Liver (tissue), 9 donors: ENCODE data around the gene DSCAM. TPM values are rescaled to one million over a fixed set of nuclear protein-coding genes. Genes with fewer than 3 reads are reported as not detected.

Experiments used
- DNase-seq: peaks from one replicate; pipeline ENCODE4 v3.0.0-alpha.2; 2017; ENCODE audit warnings: low spot score
- H3K27ac ChIP-seq, 2 donors: one replicate each; pipeline ENCODE4 v1.7.0; 2013; ENCODE audit warnings: inconsistent platforms in 2 of 2, low read length in 2 of 2, control low read depth in 1 of 2, low read depth in 1 of 2, mild to moderate bottlenecking in 1 of 2
- H3K27me3 ChIP-seq, 4 donors: one replicate each; pipeline versions ENCODE4 v1.6.1 to v1.7.0; 2013; ENCODE audit warnings: low read length in 3 of 4, inconsistent platforms in 1 of 4, mild to moderate bottlenecking in 1 of 4, moderate library complexity in 1 of 4; ENCODE audit not compliant: control insufficient read depth in 4 of 4, insufficient read depth in 4 of 4
- H3K36me3 ChIP-seq, 4 donors: one replicate each; pipeline versions ENCODE4 v1.6.1 to v1.7.0; 2013; ENCODE audit warnings: low read length in 3 of 4, mild to moderate bottlenecking in 3 of 4, low read depth in 1 of 4, moderate library complexity in 1 of 4; ENCODE audit not compliant: control insufficient read depth in 4 of 4, insufficient read depth in 3 of 4
- H3K4me1 ChIP-seq, 4 donors: one replicate each; pipeline versions ENCODE4 v1.6.1 to v1.7.0; 2013; ENCODE audit warnings: low read length in 3 of 4, mild to moderate bottlenecking in 3 of 4, moderate library complexity in 1 of 4; ENCODE audit not compliant: control insufficient read depth in 4 of 4, insufficient read depth in 4 of 4
- H3K4me3 ChIP-seq, 3 donors: one replicate each; pipeline versions ENCODE4 v1.6.1 to v1.7.0; 2013; ENCODE audit warnings: low read length in 3 of 3, control low read depth in 1 of 3, low read depth in 1 of 3, mild to moderate bottlenecking in 1 of 3
- H3K9ac ChIP-seq, 2 donors: one replicate each; pipeline ENCODE4 v1.7.0; 2013; ENCODE audit warnings: low read length in 2 of 2, mild to moderate bottlenecking in 2 of 2, moderate library complexity in 2 of 2, control low read depth in 1 of 2, low read depth in 1 of 2
- H3K9me3 ChIP-seq, 4 donors: one replicate each; pipeline versions ENCODE4 v1.6.1 to v1.7.0; 2013; ENCODE audit warnings: low read length in 3 of 4; ENCODE audit not compliant: control insufficient read depth in 4 of 4
- EGR1 ChIP-seq, 2 donors: IDR thresholded peaks; 2 replicates each; pipeline ENCODE4 v1.6.1; 2016 to 2018; ENCODE audit warnings: antibody characterized with exemption in 2 of 2, low read depth in 2 of 2
- FOXA1 ChIP-seq: IDR thresholded peaks from 2 replicates; pipeline ENCODE4 v1.6.1; 2016; ENCODE audit warnings: antibody characterized with exemption
- FOXA2 ChIP-seq: IDR thresholded peaks from 2 replicates; pipeline ENCODE4 v1.6.1; 2016; ENCODE audit warnings: antibody characterized with exemption
- GABPA ChIP-seq, 2 donors: IDR thresholded peaks in 1 of 2; conservative IDR thresholded peaks in 1 of 2; 2 replicates each; pipeline ENCODE4 v1.6.1; 2016; ENCODE audit warnings: antibody characterized with exemption in 2 of 2, mild to moderate bottlenecking in 1 of 2, moderate library complexity in 1 of 2
- HNF4A ChIP-seq, 2 donors: conservative IDR thresholded peaks; 2 replicates each; pipeline ENCODE4 v1.6.1; 2016; ENCODE audit warnings: antibody characterized with exemption in 2 of 2, mild to moderate bottlenecking in 2 of 2
- HNF4G ChIP-seq: IDR thresholded peaks from 2 replicates; pipeline ENCODE4 v1.6.1; 2016; ENCODE audit warnings: antibody characterized with exemption
- JUND ChIP-seq, 2 donors: IDR thresholded peaks; 2 replicates each; pipeline ENCODE4 v1.6.1; 2016; ENCODE audit warnings: antibody characterized with exemption in 2 of 2
- NR2F2 ChIP-seq: IDR thresholded peaks from 2 replicates; pipeline ENCODE4 v1.6.1; 2016; ENCODE audit warnings: antibody characterized with exemption
- RAD21 ChIP-seq, 2 donors: IDR thresholded peaks; 2 replicates each; pipeline ENCODE4 v1.6.1; 2016; ENCODE audit warnings: antibody characterized with exemption in 2 of 2, mild to moderate bottlenecking in 2 of 2
- RXRA ChIP-seq, 2 donors: IDR thresholded peaks; 2 replicates each; pipeline ENCODE4 v1.6.1; 2017 to 2018; ENCODE audit warnings: antibody characterized with exemption in 2 of 2, mild to moderate bottlenecking in 1 of 2
- SP1 ChIP-seq: IDR thresholded peaks from 2 replicates; pipeline ENCODE4 v1.6.1; 2018; ENCODE audit warnings: antibody characterized with exemption, mild to moderate bottlenecking
- TAF1 ChIP-seq: conservative IDR thresholded peaks from 2 replicates; pipeline ENCODE4 v1.6.1; 2016; ENCODE audit warnings: antibody characterized with exemption, mild to moderate bottlenecking
- YY1 ChIP-seq: IDR thresholded peaks from 2 replicates; pipeline ENCODE4 v1.6.1; 2016; ENCODE audit warnings: antibody characterized with exemption, mild to moderate bottlenecking
- WGBS: extraction: QIAGEN DNeasy Blood & Tissue Kit; methylation state at CpG from one replicate; pipeline ENCODE4 v1.1.7; 2013; 5-methylcytosine and 5-hydroxymethylcytosine counted together
- polyA plus RNA-seq, 2 donors: library from polyadenylated mRNA; stranded (reverse) in 1 of 2; unstranded in 1 of 2; fragments of 200-250 nt in 1 of 2; fragments of >200 nt in 1 of 2; fragmentation: Nextera tagmentation in 1 of 2; extraction: Ambion mirVana in 1 of 2; gene quantifications; one replicate each; pipeline versions ENCODE4 v1.2.1 to v1.2.3, GENCODE V29; 2013 to 2015
- total RNA-seq, 2 donors: library from RNA; depleted of rRNA; stranded (reverse); fragments of >200 nt; gene quantifications; one replicate each; pipeline ENCODE4 v1.2.3, GENCODE V29; 2014
- TF ChIP-seq, protein P1 (sequence below): IDR thresholded peaks from 2 replicates; pipeline ENCODE4 v1.6.1; 2016; ENCODE audit warnings: antibody characterized with exemption
- TF ChIP-seq, protein P2 (sequence below): IDR thresholded peaks from 2 replicates; pipeline ENCODE4 v1.6.1; 2016; ENCODE audit warnings: antibody characterized with exemption
- TF ChIP-seq, protein P3 (sequence below): IDR thresholded peaks from 2 replicates; pipeline ENCODE4 v1.6.1; 2016; ENCODE audit warnings: antibody characterized with exemption
- TF ChIP-seq, protein P4 (sequence below): IDR thresholded peaks from 2 replicates; pipeline ENCODE4 v1.6.1; 2016; ENCODE audit warnings: antibody characterized with exemption, mild to moderate bottlenecking
- TF ChIP-seq, protein P5 (sequence below): fragments of 150-350 bp; IDR thresholded peaks from 2 replicates; pipeline ENCODE4 v1.5.1; 2017; ENCODE audit warnings: improper control_type of control experiment, low read depth, low read length; ENCODE audit not compliant: missing input control
- donor health status: healthy.
- donor health status: healthy.
- donor health status: healthy.
- donor health status: healthy.
- donor health status: healthy.

The DSCAM gene
- total and polyA plus RNA-seq, 4 donors, result 0.02 to 0.23 (median 0.10) TPM

DNA sequence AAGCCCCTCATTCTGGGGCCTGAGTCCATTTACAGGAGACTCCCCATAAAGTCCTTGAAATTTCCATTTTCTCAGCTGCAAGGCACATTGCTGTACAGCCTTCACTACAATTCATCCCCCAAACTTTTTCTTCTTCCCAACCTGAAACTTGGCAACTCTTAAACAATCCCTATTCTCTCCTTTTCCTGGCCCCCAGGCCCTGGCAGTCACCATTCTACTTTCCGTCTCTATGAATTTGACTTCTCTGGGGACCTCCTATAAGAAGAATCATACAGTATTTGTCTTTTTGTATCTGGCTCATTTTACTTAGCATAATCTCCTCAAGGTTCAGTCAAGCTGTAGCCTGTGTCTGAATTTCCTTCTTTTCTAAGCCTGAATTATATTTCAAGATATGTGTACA, 646.8 kb downstream of the DSCAM start:
- no peak overlapping the region for H3K27ac ChIP-seq
- no peak overlapping the region for H3K9ac ChIP-seq
- 79% methylated on average over 1 of the region's 1 CpG for WGBS
- H3K9me3 ChIP-seq, result peaks cover 0 to 4% (median 0%) of the 10 kb centered on the region in 4 donors
- H3K4me3 ChIP-seq, result no peak overlapping the region
- H3K4me1 ChIP-seq, result no peaks in the 10 kb centered on the region
- TF ChIP-seq YY1 (no peak), NR2F2 (no peak), GABPA (IDR thresholded peaks at IDR 0.05 in 1 of 2, conservative IDR thresholded peaks at IDR 0.05 in 1 of 2) (no peak), FOXA1 (no peak), FOXA2 (no peak), HNF4A (conservative IDR thresholded peaks at IDR 0.05) (no peak), EGR1 (IDR thresholded peaks at IDR 0.05; ENCODE audit: low read depth in 2 of 2) (no peak), HNF4G (no peak), TAF1 (no peak), RXRA (IDR thresholded peaks at IDR 0.05) (no peak), RAD21 (IDR thresholded peaks at IDR 0.05) (no peak), JUND (IDR thresholded peaks at IDR 0.05) (no peak), SP1 (no peak)
- TF ChIP-seq, protein P1, sequence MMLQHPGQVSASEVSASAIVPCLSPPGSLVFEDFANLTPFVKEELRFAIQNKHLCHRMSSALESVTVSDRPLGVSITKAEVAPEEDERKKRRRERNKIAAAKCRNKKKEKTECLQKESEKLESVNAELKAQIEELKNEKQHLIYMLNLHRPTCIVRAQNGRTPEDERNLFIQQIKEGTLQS, result no peak
- TF ChIP-seq, protein P2, sequence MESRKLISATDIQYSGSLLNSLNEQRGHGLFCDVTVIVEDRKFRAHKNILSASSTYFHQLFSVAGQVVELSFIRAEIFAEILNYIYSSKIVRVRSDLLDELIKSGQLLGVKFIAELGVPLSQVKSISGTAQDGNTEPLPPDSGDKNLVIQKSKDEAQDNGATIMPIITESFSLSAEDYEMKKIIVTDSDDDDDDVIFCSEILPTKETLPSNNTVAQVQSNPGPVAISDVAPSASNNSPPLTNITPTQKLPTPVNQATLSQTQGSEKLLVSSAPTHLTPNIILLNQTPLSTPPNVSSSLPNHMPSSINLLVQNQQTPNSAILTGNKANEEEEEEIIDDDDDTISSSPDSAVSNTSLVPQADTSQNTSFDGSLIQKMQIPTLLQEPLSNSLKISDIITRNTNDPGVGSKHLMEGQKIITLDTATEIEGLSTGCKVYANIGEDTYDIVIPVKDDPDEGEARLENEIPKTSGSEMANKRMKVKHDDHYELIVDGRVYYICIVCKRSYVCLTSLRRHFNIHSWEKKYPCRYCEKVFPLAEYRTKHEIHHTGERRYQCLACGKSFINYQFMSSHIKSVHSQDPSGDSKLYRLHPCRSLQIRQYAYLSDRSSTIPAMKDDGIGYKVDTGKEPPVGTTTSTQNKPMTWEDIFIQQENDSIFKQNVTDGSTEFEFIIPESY, result no peak
- TF ChIP-seq, protein P3, sequence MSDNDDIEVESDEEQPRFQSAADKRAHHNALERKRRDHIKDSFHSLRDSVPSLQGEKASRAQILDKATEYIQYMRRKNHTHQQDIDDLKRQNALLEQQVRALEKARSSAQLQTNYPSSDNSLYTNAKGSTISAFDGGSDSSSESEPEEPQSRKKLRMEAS, result no peak
- TF ChIP-seq, protein P4, sequence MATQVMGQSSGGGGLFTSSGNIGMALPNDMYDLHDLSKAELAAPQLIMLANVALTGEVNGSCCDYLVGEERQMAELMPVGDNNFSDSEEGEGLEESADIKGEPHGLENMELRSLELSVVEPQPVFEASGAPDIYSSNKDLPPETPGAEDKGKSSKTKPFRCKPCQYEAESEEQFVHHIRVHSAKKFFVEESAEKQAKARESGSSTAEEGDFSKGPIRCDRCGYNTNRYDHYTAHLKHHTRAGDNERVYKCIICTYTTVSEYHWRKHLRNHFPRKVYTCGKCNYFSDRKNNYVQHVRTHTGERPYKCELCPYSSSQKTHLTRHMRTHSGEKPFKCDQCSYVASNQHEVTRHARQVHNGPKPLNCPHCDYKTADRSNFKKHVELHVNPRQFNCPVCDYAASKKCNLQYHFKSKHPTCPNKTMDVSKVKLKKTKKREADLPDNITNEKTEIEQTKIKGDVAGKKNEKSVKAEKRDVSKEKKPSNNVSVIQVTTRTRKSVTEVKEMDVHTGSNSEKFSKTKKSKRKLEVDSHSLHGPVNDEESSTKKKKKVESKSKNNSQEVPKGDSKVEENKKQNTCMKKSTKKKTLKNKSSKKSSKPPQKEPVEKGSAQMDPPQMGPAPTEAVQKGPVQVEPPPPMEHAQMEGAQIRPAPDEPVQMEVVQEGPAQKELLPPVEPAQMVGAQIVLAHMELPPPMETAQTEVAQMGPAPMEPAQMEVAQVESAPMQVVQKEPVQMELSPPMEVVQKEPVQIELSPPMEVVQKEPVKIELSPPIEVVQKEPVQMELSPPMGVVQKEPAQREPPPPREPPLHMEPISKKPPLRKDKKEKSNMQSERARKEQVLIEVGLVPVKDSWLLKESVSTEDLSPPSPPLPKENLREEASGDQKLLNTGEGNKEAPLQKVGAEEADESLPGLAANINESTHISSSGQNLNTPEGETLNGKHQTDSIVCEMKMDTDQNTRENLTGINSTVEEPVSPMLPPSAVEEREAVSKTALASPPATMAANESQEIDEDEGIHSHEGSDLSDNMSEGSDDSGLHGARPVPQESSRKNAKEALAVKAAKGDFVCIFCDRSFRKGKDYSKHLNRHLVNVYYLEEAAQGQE, result no peak
- TF ChIP-seq, protein P5, sequence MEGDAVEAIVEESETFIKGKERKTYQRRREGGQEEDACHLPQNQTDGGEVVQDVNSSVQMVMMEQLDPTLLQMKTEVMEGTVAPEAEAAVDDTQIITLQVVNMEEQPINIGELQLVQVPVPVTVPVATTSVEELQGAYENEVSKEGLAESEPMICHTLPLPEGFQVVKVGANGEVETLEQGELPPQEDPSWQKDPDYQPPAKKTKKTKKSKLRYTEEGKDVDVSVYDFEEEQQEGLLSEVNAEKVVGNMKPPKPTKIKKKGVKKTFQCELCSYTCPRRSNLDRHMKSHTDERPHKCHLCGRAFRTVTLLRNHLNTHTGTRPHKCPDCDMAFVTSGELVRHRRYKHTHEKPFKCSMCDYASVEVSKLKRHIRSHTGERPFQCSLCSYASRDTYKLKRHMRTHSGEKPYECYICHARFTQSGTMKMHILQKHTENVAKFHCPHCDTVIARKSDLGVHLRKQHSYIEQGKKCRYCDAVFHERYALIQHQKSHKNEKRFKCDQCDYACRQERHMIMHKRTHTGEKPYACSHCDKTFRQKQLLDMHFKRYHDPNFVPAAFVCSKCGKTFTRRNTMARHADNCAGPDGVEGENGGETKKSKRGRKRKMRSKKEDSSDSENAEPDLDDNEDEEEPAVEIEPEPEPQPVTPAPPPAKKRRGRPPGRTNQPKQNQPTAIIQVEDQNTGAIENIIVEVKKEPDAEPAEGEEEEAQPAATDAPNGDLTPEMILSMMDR, result no peak
- DNase-seq, result no peak
- H3K27me3 ChIP-seq, result peaks cover 0 to 5% (median 0%) of the 10 kb centered on the region in 4 donors
- no peaks in the 10 kb centered on the region for H3K36me3 ChIP-seq
